GM18498 (cell line): ENCODE data around the gene S100A2.
"Not testable (repeated sequence)": the region's sequence is repeated elsewhere in the genome, so short reads cannot be mapped to it uniquely, and the experiment has no call there.

Experiments used
- ATAC-seq: cut with Tn5 transposase; IDR thresholded peaks from one replicate; pipeline ENCODE4 v1.9.1; 2021; ENCODE audit warnings: mild to moderate bottlenecking, moderate library complexity; ENCODE audit not compliant: unreplicated experiment

The S100A2 gene

DNA sequence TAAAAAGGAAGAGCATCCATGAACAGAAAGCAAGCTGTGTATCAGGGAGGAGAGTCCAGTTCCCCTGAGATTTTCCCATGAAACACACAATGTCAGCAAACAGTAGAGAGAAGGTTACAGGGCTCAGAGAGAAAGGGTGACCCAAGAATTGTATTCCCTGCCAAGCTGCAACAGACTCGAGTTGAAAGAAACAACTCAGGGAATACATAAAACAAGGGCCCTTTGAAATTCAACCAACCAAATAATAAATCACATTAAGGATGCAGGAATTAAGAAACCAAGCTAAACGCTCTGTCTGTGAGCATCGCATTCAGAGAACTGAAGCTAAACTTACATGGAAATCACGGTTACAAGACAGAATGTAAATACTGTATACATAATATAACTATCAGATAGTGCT lies 27.1 kb upstream of the S100A2 start:
- ATAC-seq: no peak

DNA sequence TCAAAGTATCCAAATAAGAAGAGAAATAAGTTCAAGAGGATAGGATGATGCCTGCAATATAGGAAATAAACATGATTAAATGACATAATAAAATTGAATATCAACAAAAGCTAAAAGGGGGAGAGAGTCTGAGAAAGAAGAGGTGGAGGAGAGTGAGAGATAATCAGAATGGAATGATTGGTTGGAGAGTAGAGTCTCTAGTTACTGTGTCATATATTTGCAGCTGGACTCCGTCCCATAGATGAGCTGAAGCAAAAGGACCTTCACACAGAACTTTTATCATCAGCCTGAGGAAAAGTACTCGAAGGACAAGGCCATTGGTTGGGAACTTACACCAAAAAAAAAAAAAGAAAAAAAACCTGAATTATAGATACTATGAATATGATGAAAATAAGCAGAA lies 22.8 kb upstream of the S100A2 start:
- ATAC-seq: no peak

DNA sequence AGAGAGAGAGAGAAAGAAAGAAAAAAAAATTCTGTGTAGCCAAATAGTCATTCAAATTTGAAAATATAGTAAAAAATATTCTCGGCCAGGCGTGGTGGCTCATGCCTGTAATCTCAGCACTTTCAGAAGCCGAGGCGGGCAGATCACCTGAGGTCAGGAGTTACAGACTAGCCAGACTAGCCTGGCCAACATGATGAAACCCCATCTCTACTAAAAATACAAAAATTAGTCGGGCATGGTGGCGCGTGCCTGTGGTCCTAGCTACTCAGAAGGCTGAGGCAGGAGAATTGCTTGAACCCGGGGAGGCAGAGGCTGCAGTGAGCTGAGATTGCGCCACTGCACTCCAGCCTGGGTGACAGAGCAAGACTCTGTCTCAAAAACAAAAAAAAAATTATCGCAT lies 22.4 kb upstream of the S100A2 start:
- ATAC-seq: not testable (repeated sequence)

DNA sequence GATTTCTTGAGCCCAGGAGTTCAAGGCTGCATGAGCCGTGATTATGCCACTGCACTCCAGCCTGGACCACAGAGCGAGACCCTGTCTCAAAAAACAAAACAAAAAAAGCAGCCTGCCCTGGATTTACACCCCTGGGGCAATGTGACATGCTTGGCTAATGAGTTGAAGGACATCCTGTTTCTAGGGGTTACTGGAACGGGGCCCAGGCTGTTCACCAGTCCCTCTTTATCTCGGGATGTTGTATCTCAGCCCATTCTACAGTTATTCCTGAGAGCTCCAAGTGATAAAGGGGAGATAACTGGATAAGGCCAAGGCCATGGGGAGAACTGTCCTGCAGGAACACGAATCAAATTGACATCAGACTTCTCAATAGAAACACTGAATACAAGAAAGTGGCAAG lies 21.7 kb upstream of the S100A2 start:
- no peak for ATAC-seq

DNA sequence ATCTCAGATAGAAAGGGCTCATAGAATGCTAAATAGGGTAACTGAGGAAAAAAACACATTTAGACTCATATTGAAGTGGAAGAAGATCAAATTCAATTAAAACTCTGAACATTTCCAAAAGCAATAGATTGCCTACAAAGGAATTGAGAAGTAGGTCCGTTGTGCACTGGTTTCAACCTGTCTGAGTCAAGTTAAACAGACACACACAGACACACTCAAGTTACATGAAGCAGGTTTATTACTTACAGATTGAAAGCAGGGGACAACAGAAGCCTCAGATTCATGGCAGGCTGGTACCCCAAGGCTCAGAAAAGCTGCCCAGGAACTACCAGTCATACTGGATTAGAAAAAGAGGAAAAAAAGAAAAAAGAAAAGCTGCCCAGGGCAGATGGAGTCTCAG lies 20.7 kb upstream of the S100A2 start:
- ATAC-seq: no peak

DNA sequence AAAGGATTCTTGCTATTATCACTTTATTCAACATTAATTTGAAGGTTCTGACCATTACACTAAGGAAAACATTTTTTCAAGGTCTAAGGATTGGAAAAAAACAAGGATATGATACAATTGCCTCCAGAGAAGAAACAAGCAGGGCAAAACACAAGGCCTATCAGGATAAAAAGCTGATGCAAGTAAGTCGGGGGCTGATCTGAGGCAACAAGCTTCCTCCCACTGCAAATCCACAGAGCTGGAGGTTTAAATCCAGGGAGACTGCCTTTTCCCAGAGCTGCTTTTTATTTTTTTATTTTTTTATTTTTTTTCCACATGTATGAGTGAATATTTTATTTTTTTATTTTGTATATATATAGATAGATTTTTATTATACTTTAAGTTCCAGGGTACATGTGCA lies 19.4 kb upstream of the S100A2 start:
- no peak for ATAC-seq

DNA sequence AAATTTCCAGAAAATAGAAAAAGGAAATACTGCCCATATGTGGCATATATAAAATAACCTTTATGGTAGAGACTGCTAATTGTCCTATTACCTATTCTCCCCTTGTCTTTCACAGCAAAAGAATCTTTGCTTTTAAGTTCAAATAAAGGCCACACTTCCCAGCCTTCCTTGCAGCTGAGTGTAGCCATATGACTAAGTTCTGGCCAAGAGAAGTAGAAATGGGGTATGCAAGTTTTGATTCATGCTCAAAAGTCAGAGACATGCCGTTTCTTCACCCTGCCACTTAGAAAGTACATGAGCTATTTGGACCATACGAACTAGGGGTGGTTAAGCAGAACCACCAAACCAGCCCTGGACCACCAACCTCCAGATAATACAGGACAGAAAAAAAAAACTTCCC lies 18.3 kb upstream of the S100A2 start:
- ATAC-seq: no peak

DNA sequence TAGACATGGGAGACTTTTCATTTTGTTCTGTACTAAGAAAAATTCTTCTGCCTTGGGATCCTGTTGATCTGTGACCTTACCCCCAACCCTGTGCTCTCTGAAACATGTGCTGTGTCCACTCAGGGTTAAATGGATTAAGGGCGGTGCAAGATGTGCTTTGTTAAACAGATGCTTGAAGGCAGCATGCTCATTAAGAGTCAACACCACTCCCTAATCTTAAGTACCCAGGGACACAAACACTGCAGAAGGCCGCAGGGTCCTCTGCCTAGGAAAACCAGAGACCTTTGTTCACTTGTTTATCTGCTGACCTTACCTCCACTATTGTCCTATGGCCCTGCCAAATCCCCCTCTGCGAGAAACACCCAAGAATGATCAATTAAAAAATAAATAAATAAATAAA lies 17.9 kb upstream of the S100A2 start:
- not testable (repeated sequence) for ATAC-seq

DNA sequence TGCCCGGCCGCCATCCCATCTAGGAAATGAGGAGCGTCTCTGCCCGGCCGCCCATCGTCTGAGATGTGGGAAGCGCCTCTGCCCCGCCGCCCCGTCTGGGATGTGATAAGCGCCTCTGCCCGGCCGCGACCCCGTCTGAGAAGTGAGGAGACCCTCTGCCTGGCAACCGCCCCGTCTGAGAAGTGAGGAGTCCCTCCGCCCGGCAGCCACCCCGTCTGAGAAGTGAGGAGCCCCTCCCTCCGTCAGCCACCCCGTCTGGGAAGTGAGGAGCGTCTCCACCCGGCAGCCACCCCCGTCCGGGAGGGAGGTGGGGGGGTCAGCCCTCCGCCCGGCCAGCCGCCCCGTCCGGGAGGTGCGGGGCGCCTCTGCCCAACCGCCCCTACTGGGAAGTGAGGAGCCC lies 17.2 kb upstream of the S100A2 start:
- not testable (repeated sequence) for ATAC-seq

DNA sequence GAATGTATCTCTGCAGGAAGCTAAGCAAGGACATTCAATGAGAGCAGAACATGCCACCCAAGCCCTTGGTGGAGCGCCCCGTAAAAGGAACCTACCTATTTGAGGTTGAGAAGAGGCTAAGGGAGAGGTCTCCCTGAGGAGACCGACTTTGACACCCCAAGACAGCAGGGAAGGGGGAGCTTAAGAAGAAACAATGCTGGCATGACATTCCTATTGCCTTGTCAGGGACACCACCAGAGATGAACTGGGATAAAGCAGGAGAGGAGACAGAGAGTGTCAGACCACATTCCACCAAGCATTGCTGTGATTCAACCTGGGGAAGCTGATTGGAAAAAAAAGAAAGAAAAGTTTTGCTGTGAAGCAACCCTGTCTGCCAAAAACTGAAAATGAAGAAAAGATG lies 13.3 kb upstream of the S100A2 start:
- no peak for ATAC-seq

DNA sequence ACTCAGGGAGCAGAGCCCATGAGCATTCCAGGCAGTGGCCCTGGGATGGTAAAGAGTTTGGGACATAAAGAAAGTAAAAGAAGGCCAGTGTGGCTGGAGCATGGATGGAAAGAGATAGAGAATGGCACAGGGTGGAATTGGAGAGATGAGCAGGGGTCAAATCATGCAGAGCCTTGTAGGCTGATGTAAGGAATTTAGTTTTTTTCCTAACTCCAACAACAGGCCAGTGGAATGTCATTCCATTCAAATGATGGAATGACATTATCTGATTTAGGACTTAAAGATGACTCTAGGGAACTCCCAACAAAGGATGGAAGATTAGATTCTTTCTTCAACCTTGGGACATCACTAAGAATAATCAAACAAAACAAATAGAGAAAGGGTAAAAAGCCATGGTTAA lies 12.8 kb upstream of the S100A2 start:
- no peak for ATAC-seq

DNA sequence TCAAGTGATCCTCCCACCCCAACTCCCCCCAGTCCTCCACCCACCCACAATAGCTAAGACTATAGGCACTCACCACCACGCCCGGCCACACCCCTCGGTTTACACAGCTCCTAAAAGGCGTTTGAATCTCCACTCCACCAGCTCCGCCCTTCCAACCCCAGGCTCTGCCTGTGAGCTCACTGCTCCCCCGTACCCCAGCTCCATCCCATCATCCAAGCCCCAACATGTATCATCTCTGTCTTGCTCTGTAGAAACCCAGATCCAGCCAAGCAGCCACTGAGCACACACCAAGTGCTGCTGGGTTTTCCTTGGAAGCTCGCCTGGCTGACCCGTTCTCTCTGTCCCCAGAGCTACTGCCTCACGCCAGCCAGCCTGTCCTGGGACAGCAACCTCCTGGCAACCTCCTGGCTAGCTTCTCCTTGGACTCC lies 12.0 kb upstream of the S100A2 start:
- no peak for ATAC-seq

DNA sequence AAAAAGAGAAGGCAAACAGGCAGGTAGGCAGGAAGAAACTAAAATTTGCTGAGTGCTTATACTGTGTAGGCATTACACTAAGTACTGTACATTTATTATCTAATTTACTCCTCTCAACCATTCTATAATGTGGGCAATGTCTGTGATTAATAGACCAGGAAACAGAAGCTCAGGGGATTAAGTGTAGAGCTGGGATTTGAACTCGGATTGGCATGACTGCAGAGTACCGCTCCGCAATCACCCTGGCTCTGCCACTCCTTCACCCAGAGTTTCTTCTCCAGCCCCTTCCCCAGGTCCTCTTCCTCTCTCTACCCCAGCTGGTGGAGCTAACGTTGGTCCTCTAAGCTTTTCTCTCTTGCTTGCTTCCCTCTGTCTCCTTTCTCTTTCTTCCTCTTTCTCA lies 11.5 kb upstream of the S100A2 start:
- no peak for ATAC-seq

DNA sequence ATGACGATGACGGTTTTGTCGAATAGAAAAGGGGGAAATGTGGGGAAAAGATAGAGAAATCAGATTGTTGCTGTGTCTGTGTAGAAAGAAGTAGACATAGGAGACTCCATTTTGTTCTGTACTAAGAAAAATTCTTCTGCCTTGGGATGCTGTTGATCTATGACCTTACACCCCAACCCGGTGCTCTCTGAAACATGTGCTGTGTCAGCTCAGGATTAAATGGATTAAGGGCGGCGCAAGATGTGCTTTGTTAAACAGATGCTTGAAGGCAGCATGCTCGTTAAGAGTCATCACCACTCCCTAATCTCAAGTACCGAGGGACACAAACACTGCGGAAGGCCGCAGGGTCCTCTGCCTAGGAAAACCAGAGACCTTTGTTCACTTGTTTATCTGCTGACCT lies 9.9 kb upstream of the S100A2 start:
- not testable (repeated sequence) for ATAC-seq

DNA sequence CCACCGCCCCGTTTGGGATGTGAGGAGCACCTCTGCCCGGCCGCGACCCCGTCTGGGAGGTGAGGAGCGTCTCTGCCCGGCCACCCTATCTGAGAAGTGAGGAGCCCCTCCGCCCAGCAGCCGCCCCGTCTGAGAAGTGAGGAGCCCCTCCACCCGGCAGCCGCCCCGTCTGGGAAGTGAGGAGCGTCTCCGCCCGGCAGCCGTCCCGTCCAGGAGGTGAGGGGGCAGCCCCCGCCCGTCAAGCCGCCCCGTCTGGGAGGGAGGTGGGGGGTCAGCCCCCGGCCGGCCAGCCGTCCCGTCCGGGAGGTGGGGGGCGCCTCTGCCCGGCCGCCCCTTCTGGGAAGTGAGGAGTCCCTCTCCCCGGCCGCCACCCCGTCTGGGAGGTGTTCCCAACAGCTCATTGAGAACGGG lies 9.4 kb upstream of the S100A2 start:
- ATAC-seq: not testable (repeated sequence)

DNA sequence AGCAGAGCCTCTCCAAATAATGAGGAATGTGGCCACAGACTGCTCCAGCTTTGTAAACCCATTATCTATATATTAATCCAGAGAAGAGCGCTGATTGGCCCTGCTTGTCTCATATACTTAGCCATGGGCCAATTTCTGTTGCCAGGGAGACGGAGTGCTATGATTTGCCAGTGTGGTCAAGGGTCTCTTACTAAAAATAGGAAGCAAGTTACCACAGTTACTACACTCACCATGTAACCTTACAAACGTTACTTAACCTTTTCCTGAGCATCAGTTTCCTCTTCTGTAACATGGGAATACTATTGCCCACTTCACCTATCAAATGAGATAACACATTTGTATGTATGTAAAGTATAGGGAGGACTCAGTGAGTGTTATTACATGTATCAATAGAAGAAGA lies 7.7 kb upstream of the S100A2 start:
- no peak for ATAC-seq

DNA sequence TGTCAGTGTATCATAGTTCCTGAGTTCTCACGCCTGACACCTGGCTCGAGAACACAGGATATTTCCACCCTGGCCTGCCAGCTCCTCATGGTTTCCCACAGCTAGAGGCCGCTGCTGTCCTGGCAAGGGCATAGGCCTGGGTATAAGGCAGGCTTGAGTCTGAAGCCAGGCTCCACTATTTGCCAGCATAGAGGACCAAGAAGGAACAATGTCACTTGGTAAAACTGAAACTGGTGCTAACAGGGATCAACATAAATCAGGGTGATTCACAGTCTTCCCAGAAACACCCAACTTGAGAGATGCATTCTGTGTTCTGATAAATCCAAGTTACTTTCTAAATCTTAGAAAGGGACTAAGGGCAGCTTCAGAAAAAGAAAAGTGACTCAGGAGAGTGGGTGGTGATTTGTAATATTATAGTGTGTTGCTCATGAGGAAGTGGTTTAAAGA lies 6.9 kb upstream of the S100A2 start:
- no peak for ATAC-seq

DNA sequence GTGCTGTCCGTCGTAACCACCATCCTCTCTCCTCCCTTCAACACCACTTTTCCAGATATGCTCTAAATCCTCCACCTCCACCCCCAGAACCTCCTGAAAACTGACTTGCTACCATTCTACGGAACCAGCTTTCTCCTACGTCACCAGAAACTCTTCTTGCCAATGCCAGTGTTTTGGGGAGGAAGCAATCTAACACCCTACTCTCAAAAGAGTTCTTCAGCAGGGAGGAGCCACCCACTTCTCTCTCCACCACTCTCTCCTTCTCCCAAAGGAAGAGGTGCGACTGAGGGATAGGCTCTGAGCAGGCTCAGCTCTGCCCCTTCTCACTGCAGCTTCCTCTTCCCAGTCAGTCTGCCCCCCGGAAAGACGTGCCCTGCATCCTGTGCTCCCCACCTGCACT lies 6.1 kb upstream of the S100A2 start:
- no peak for ATAC-seq

DNA sequence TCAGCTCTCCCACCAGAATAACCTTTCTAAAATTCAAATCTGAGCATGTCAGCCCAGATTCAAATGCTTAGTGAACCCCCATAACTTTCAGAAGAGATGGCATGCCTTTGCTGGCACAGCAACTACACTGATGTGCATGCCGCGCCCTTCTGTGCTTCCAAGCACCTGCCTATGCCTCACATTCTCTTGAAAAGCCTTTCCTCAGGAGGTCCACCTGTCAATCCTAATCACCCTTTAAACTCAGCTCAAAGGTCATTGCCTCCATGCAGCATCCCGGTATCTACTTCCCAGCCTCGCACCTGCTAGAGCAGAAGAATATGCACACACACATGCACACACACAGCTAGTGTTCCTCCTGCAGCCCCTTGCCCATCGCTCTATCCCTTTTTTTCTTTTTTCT lies 5.2 kb upstream of the S100A2 start:
- ATAC-seq: no peak

DNA sequence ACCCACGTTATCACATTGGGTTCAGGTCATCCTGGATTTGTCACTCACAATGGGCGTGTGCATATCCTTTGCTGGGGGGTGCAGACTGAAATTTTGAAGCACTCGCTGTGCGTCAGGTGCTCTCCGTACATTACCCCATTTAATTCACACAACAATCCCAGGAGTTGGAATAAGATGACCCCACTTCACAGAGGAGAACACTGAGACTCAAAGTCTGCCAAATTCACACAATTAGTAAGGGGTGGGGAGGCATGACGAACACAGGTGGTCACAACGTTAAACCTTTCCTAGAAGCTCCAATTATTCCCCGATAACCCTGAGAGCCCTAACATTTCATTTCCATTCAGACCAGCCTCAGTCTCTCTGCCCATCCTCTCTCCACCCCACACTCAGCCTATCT lies 3.8 kb upstream of the S100A2 start:
- ATAC-seq: no peak

DNA sequence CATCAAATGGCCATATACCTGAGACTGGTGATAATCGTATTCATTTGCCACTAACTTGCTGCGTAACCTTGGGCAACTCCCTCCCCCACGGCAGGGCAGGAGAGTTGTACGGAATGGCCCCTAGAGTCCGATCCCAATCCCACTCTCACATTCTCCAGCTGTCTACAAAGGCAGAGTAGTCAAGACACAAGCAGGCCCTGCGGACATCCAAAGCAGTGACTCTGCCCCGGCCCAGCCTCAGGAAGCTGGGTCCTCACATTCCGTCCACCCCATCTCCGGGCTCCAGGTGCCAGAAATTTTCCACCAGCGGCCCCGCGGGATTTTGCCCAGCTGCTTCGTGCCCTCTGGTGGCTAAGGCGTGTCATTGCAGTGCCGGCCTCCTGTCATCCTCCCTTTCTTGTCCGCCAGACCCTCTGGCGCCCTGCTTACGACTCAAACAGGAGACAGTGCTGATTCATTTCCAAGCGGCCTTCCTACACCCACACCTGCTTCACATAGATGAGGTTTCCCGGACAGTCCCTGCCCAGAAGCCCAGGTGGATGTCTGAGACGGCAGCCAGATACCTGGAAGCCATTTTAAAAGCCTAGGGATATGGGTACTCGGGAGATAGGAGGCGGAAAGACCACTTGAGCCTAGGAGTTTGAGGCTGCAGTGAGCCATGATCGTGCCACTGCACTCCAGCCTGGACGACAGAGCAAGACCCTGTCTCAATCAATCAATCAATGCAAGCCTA lies 2.9 kb upstream of the S100A2 start:
- no peak for ATAC-seq

DNA sequence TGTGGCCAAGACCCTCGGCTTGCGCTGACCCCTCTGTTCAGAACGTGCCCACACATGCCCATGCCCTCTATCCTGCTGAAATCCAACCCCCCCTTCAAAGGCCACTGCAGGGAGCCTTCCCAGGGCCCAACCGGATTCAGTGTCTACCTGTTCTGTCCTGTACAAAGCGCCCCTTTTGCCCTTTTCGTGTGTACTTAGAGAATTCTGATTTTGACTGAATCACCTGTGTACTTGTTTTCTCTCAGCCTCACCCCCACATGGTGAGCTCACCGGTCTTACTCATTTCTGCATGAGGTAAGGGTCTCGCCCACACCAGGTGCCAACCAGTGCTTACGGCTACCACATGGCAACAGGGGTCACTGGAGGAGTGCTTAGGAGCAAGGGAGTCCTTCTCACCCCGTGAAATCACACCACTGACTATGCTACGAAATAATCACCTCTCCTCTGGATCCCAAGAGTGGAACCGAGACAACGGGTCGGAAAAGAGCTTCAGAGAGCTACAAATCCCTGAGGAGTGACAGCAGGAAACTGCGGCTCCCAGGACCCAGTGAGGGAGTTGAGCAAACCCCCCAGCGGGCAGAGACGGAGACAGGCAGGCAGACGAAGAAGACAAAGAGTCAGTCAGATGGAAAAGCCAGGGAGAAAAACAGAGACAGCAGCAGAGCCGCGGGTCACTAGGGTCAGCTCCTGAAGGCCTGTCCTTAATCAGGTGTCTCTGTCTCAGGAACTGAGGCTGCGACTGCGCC lies 2.1 kb upstream of the S100A2 start:
- no peak for ATAC-seq
